Activated T-helper 1 cell treated with Interleukin-2 at 50 U/mL for 16 hours (primary cell): ENCODE data around the gene SHD.
"Not testable (repeated sequence)": the region's sequence is repeated elsewhere in the genome, so short reads cannot be mapped to it uniquely, and the experiment has no call there.

ENCODE experiments used
- DNase-seq: peaks from one replicate; pipeline ENCODE4 v3.0.0-alpha.2; 2020; ENCODE audit warnings: low read depth

SHD gene

GRCh38 chr19:4267101-4267900, 11.8 kb upstream of the SHD start:
- DNase-seq = peak; percentile 27

- no peak for DNase-seq
Measured at GRCh38 chr19:4267901-4268815, 10.9 kb upstream of the SHD start.

- DNase-seq = no peak
Measured at GRCh38 chr19:4268816-4269430, 10.1 kb upstream of the SHD start.

GRCh38 chr19:4272894-4273293, 6.2 kb upstream of the SHD start:
- DNase-seq = no peak

- not testable (repeated sequence) for DNase-seq
Measured at GRCh38 chr19:4274321-4274686, 4.8 kb upstream of the SHD start.

GRCh38 chr19:4277191-4277696, 1.8 kb upstream of the SHD start:
- no peak for DNase-seq

GRCh38 chr19:4278010-4278409, 1.1 kb upstream of the SHD start:
- no peak for DNase-seq

- DNase-seq = no peak
Measured at GRCh38 chr19:4279267-4279529, 132 bp downstream of the SHD start.

- no peak for DNase-seq
Measured at GRCh38 chr19:4279530-4280422, 710 bp downstream of the SHD start.

- DNase-seq = no peak
Measured at GRCh38 chr19:4284176-4284958, 5.3 kb downstream of the SHD start.

GRCh38 chr19:4284974-4285373, 5.9 kb downstream of the SHD start:
- no peak for DNase-seq

GRCh38 chr19:4286141-4286540, 7.1 kb downstream of the SHD start:
- not testable (repeated sequence) for DNase-seq

GRCh38 chr19:4288091-4288777, 9.2 kb downstream of the SHD start:
- DNase-seq = no peak

- DNase-seq = no peak
Measured at GRCh38 chr19:4291184-4291732, 12.2 kb downstream of the SHD start.

- DNase-seq = no peak
Measured at GRCh38 chr19:4292515-4292914, 13.4 kb downstream of the SHD start.

- no peak for DNase-seq
Measured at GRCh38 chr19:4294389-4294788, 15.3 kb downstream of the SHD start.

- no peak for DNase-seq
Measured at GRCh38 chr19:4295972-4296771, 17.1 kb downstream of the SHD start.

GRCh38 chr19:4297901-4298809, 19.1 kb downstream of the SHD start:
- DNase-seq = no peak
